Mucosa of rectum (tissue), 2 donors: ENCODE data around the gene TOB1.
"Not testable (repeated sequence)": the region's sequence is repeated elsewhere in the genome, so short reads cannot be mapped to it uniquely, and the experiment has no call there.

Experiments
- H3K27ac ChIP-seq, 2 donors: one replicate each; pipeline ENCODE4 v1.7.0; 2013; ENCODE audit warnings: inconsistent platforms in 2 of 2, low read depth in 2 of 2, low read length in 2 of 2
- H3K27me3 ChIP-seq, 2 donors: one replicate each; pipeline ENCODE4 v1.7.0; 2013; ENCODE audit warnings: low read length in 2 of 2; ENCODE audit not compliant: control insufficient read depth in 2 of 2, insufficient read depth in 2 of 2
- H3K36me3 ChIP-seq, 2 donors: one replicate each; pipeline ENCODE4 v1.7.0; 2013; ENCODE audit warnings: low read length in 2 of 2; ENCODE audit not compliant: control insufficient read depth in 2 of 2, insufficient read depth in 2 of 2
- H3K4me1 ChIP-seq, 2 donors: one replicate each; pipeline ENCODE4 v1.7.0; 2013; ENCODE audit warnings: low read length in 2 of 2, mild to moderate bottlenecking in 1 of 2; ENCODE audit not compliant: control insufficient read depth in 2 of 2, insufficient read depth in 2 of 2
- H3K4me3 ChIP-seq, 2 donors: one replicate each; pipeline ENCODE4 v1.7.0; 2013; ENCODE audit warnings: low read length in 2 of 2
- H3K9ac ChIP-seq, 2 donors: one replicate each; pipeline ENCODE4 v1.7.0; 2013; ENCODE audit warnings: low read length in 2 of 2, low read depth in 1 of 2, mild to moderate bottlenecking in 1 of 2
- H3K9me3 ChIP-seq, 2 donors: one replicate each; pipeline ENCODE4 v1.7.0; 2013; ENCODE audit warnings: low read length in 2 of 2; ENCODE audit not compliant: control insufficient read depth in 2 of 2
- donor health status: healthy.
- donor health status: Normal muscosa, but diverticular disease.

TOB1 gene

GRCh38 chr17:50882851-50883250, 16.7 kb upstream of the TOB1 start:
- Histone ChIP-seq H3K36me3 (no peaks in the 10 kb centered on the region), H3K9me3 (no peaks in the 10 kb centered on the region), H3K27me3 (no peaks in the 10 kb centered on the region), H3K27ac (no peak overlapping the region), H3K4me1 (peaks cover 14 to 20% of the 10 kb centered on the region in 2 donors), H3K4me3 (no peak overlapping the region), H3K9ac (no peak overlapping the region)

GRCh38 chr17:50881182-50881581, 15.0 kb upstream of the TOB1 start:
- H3K36me3 ChIP-seq = no peaks in the 10 kb centered on the region

GRCh38 chr17:50879086-50879485, 12.9 kb upstream of the TOB1 start:
- Histone ChIP-seq H3K27me3 (no peaks in the 10 kb centered on the region), H3K4me3 (no peak overlapping the region), H3K9me3 (no peaks in the 10 kb centered on the region), H3K27ac (no peak overlapping the region), H3K36me3 (no peaks in the 10 kb centered on the region), H3K9ac (no peak overlapping the region), H3K4me1 (peaks cover 4 to 5% of the 10 kb centered on the region in 2 donors)

More at GRCh38 chr17:50881182-50881581, 15.0 kb upstream of the TOB1 start:
- H3K9me3 ChIP-seq = no peaks in the 10 kb centered on the region
- H3K4me1 ChIP-seq = peaks cover 14 to 16% of the 10 kb centered on the region in 2 donors
- no peak overlapping the region for H3K4me3 ChIP-seq
- no peaks in the 10 kb centered on the region for H3K27me3 ChIP-seq
- no peak overlapping the region for H3K27ac ChIP-seq
- no peak overlapping the region for H3K9ac ChIP-seq

- no peaks in the 10 kb centered on the region for H3K36me3 ChIP-seq
- H3K9ac ChIP-seq = no peak overlapping the region
- H3K27me3 ChIP-seq = no peaks in the 10 kb centered on the region
- H3K4me1 ChIP-seq = no peaks in the 10 kb centered on the region
- no peaks in the 10 kb centered on the region for H3K9me3 ChIP-seq
- no peak overlapping the region for H3K4me3 ChIP-seq
- no peak overlapping the region for H3K27ac ChIP-seq
These were observed 11.7 kb upstream of the TOB1 start for GRCh38 chr17:50877838-50878237.

GRCh38 chr17:50877042-50877441, 10.9 kb upstream of the TOB1 start:
- not testable (repeated sequence) for H3K27ac ChIP-seq, H3K36me3 ChIP-seq, H3K9ac ChIP-seq, H3K27me3 ChIP-seq, H3K9me3 ChIP-seq, H3K4me3 ChIP-seq, H3K4me1 ChIP-seq

DNA sequence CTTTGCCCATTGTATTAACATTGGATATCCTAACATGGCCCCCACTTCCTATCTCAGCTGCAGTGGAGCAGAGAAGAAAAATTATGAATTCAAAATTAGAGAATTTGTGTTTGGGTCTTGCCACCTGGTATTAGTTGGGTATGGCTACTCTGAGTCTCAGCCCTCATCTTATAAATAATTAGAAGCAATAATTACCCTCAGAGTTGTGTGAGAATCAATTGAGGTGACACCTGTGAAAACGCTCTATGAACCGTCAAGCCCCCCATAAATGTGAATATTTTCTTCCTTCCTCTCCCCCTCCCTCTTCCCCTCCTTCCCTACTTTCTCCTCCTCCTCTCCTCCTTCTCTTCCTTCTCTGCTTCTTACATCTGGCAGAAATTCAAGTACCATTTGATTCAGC, 8.9 kb upstream of the TOB1 start:
- no peak overlapping the region for H3K4me3 ChIP-seq
- no peak overlapping the region for H3K9ac ChIP-seq
- H3K27ac ChIP-seq = no peak overlapping the region
- H3K36me3 ChIP-seq = no peaks in the 10 kb centered on the region
- peaks cover 0 to 5% of the 10 kb centered on the region in 2 donors for H3K4me1 ChIP-seq
- H3K27me3 ChIP-seq = no peaks in the 10 kb centered on the region
- no peaks in the 10 kb centered on the region for H3K9me3 ChIP-seq

DNA sequence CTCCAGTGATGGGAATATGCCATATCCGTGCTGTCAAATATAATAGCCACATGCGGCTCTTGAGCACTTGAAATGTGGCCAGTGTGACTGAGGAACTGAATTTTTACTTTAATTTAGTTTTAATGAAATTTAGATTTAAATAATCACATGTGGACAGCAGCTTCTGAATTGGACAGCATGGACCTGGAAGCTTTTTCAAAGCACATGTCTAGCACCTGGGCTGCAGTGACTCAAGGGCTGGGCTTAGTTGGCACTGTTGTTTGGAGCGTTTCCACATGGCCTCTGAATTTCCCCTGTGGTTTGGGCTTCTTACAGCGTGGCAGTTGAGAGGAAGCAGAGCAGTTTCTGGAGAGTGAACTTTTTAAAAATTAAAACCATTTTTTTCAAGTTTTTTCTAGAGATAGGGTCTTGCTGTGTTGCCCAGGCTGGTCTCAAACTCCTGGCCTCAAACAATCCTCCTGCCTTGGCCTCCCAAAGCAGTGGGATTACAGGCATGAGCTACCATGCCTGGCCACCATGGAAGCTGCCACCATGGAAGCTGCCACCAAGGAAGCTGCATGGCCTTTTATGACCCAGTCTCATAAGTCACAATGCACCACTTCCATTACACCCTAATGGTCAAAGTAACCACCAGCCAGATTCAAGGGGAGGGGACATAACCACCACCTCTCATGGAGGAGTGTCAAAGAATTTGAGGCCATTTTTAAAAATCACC, 6.7 kb upstream of the TOB1 start:
- H3K4me3 ChIP-seq = no peak overlapping the region
- H3K9ac ChIP-seq = no peak overlapping the region
- no peaks in the 10 kb centered on the region for H3K27me3 ChIP-seq
- no peaks in the 10 kb centered on the region for H3K9me3 ChIP-seq
- H3K36me3 ChIP-seq = no peaks in the 10 kb centered on the region
- H3K27ac ChIP-seq = no peak overlapping the region
- peaks cover 0 to 7% of the 10 kb centered on the region in 2 donors for H3K4me1 ChIP-seq

DNA sequence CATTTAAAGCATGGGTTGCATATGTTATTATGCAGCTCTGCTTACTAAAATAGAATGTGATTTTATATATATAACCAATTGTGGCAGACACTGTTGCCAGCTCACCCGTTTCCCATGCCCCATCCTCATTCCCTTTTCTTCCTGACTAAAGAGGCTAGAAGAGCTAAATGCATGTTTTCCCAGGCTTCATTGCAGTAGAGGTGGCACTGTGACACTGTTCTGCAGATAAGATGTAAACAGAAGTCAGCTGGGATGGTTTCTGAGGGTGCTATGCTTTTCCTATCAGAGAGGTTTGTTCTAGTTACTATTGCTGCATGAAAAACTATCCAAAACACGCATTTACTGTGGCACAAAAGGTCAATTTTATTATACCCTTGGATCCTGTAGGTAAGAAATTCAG, 5.7 kb upstream of the TOB1 start:
- H3K27me3 ChIP-seq = no peaks in the 10 kb centered on the region
- no peaks in the 10 kb centered on the region for H3K9me3 ChIP-seq
- H3K36me3 ChIP-seq = no peaks in the 10 kb centered on the region
- H3K4me3 ChIP-seq = no peak overlapping the region
- H3K27ac ChIP-seq = no peak overlapping the region
- peaks cover 0 to 7% of the 10 kb centered on the region in 2 donors for H3K4me1 ChIP-seq
- H3K9ac ChIP-seq = no peak overlapping the region

- Histone ChIP-seq H3K27me3 (no peaks in the 10 kb centered on the region), H3K4me3 (no peak overlapping the region), H3K9me3 (no peaks in the 10 kb centered on the region), H3K36me3 (no peaks in the 10 kb centered on the region), H3K9ac (no peak overlapping the region), H3K4me1 (peaks cover 0 to 7% of the 10 kb centered on the region in 2 donors), H3K27ac (no peak overlapping the region)
These were observed 5.2 kb upstream of the TOB1 start for GRCh38 chr17:50871364-50871763.

- Histone ChIP-seq H3K36me3 (peaks cover 0 to 2% of the 10 kb centered on the region in 2 donors), H3K27ac (peak overlapping the region; percentile 100), H3K9me3 (no peaks in the 10 kb centered on the region), H3K9ac (peak overlapping the region; percentile 98 to 100), H3K4me1 (peaks cover 2 to 9% of the 10 kb centered on the region in 2 donors), H3K27me3 (no peaks in the 10 kb centered on the region), H3K4me3 (peak overlapping the region in 1 of 2 donors; percentile 96)
These were observed 2.4 kb upstream of the TOB1 start for GRCh38 chr17:50868602-50869001.
